Ectodermal cell (in vitro differentiated cells): Measurements from ENCODE around the gene SLC7A9.
"Not testable (repeated sequence)": the region's sequence is repeated elsewhere in the genome, so short reads cannot be mapped to it uniquely, and the experiment has no call there.

Experiments used
- H3K27ac ChIP-seq: 2 replicates; pipeline ENCODE4 v1.7.0; 2013; ENCODE audit warnings: mild to moderate bottlenecking, low read depth, low read length; ENCODE audit not compliant: insufficient read depth, poor library complexity, severe bottlenecking
- H3K27me3 ChIP-seq: 2 replicates; pipeline ENCODE4 v1.7.0; 2013; ENCODE audit warnings: mild to moderate bottlenecking, low read length; ENCODE audit not compliant: insufficient read depth, control insufficient read depth, poor library complexity, severe bottlenecking
- H3K36me3 ChIP-seq: one replicate; pipeline ENCODE4 v1.7.0; 2013; ENCODE audit warnings: low read length; ENCODE audit not compliant: control insufficient read depth, insufficient read depth
- H3K4me1 ChIP-seq: one replicate; pipeline ENCODE4 v1.7.0; 2013; ENCODE audit warnings: low read length; ENCODE audit not compliant: control insufficient read depth, insufficient read depth
- H3K4me3 ChIP-seq: 2 replicates; pipeline ENCODE4 v1.7.0; 2013; ENCODE audit warnings: low read depth, low read length, control low read depth; ENCODE audit not compliant: insufficient read depth
- H3K9me3 ChIP-seq: 2 replicates; pipeline ENCODE4 v1.7.0; 2013; ENCODE audit warnings: mild to moderate bottlenecking, low read length, moderate library complexity; ENCODE audit not compliant: control insufficient read depth
- WGBS, 2 experiments: methylation state at CpG; one replicate each; pipeline ENCODE4 v1.1.7; 2013; ENCODE audit warnings: missing lambda C conversion rate in 2 of 2; 5-methylcytosine and 5-hydroxymethylcytosine counted together

SLC7A9 gene

GRCh38 chr19:32874605-32875004 lies 5.0 kb upstream of the SLC7A9 start:
- Histone ChIP-seq H3K4me3 (no peak overlapping the region), H3K27me3 (no peaks in the 10 kb centered on the region), H3K4me1 (peaks cover 6% of the 10 kb centered on the region), H3K9me3 (no peaks in the 10 kb centered on the region), H3K27ac (no peak overlapping the region), H3K36me3 (no peaks in the 10 kb centered on the region)
- 86 to 87% methylated on average over 9 of the region's 9 CpGs for WGBS, 2 experiments

GRCh38 chr19:32873247-32873959 lies 3.8 kb upstream of the SLC7A9 start:
- WGBS, 2 experiments, result 92% methylated on average over 18 of the region's 18 CpGs
- H3K4me1 ChIP-seq, result peaks cover 6% of the 10 kb centered on the region
- H3K27ac ChIP-seq, result no peak overlapping the region
- H3K27me3 ChIP-seq, result no peaks in the 10 kb centered on the region
- H3K9me3 ChIP-seq, result no peaks in the 10 kb centered on the region
- H3K4me3 ChIP-seq, result no peak overlapping the region
- H3K36me3 ChIP-seq, result no peaks in the 10 kb centered on the region

GRCh38 chr19:32872391-32872790 lies 2.8 kb upstream of the SLC7A9 start:
- Histone ChIP-seq H3K27ac (no peak overlapping the region), H3K4me3 (no peak overlapping the region), H3K27me3 (no peaks in the 10 kb centered on the region), H3K4me1 (peaks cover 6% of the 10 kb centered on the region), H3K36me3 (no peaks in the 10 kb centered on the region), H3K9me3 (no peaks in the 10 kb centered on the region)
- WGBS, 2 experiments, result 91 to 96% methylated on average over 3 of the region's 3 CpGs

GRCh38 chr19:32870981-32871451 lies 1.4 kb upstream of the SLC7A9 start:
- H3K27me3 ChIP-seq, result no peaks in the 10 kb centered on the region
- whole genome bisulfite sequencing, 2 experiments, result 92 to 93% methylated on average over 12 of the region's 12 CpGs

GRCh38 chr19:32869966-32870573 lies 503 bp upstream of the SLC7A9 start:
- H3K36me3 ChIP-seq, result no peaks in the 10 kb centered on the region
- peaks cover under 1% of the 10 kb centered on the region for H3K4me1 ChIP-seq
- no peak overlapping the region for H3K27ac ChIP-seq
- H3K9me3 ChIP-seq, result no peaks in the 10 kb centered on the region
- no peaks in the 10 kb centered on the region for H3K27me3 ChIP-seq
- no peak overlapping the region for H3K4me3 ChIP-seq
- 84 to 86% methylated on average over 18 of the region's 18 CpGs for WGBS, 2 experiments

More at GRCh38 chr19:32870981-32871451, 1.4 kb upstream of the SLC7A9 start:
- no peak overlapping the region for H3K4me3 ChIP-seq
- no peak overlapping the region for H3K27ac ChIP-seq
- peaks cover 6% of the 10 kb centered on the region for H3K4me1 ChIP-seq
- H3K36me3 ChIP-seq, result no peaks in the 10 kb centered on the region
- H3K9me3 ChIP-seq, result no peaks in the 10 kb centered on the region

GRCh38 chr19:32868206-32868950 lies 1.2 kb downstream of the SLC7A9 start:
- Histone ChIP-seq H3K27me3 (no peaks in the 10 kb centered on the region), H3K36me3 (no peaks in the 10 kb centered on the region), H3K4me3 (no peak overlapping the region), H3K9me3 (no peaks in the 10 kb centered on the region), H3K27ac (no peak overlapping the region), H3K4me1 (no peaks in the 10 kb centered on the region)
- 89% methylated on average over 18 to 19 of the region's 19 CpGs for WGBS, 2 experiments

- H3K4me3 ChIP-seq, H3K27me3 ChIP-seq, H3K9me3 ChIP-seq, H3K4me1 ChIP-seq, H3K27ac ChIP-seq, H3K36me3 ChIP-seq: not testable (repeated sequence)
- WGBS, 2 experiments, result 92 to 94% methylated on average over 9 of the region's 9 CpGs
Observed at GRCh38 chr19:32867436-32867835, 2.1 kb downstream of the SLC7A9 start.

- no peaks in the 10 kb centered on the region for H3K36me3 ChIP-seq
- H3K9me3 ChIP-seq, result no peaks in the 10 kb centered on the region
- no peaks in the 10 kb centered on the region for H3K27me3 ChIP-seq
- H3K4me1 ChIP-seq, result no peaks in the 10 kb centered on the region
- 89 to 90% methylated on average over 12 of the region's 12 CpGs for WGBS, 2 experiments
- H3K4me3 ChIP-seq, result no peak overlapping the region
- H3K27ac ChIP-seq, result no peak overlapping the region
Observed at GRCh38 chr19:32866564-32867265, 2.9 kb downstream of the SLC7A9 start.

- H3K27ac ChIP-seq, result no peak overlapping the region
- 92 to 96% methylated on average over 7 of the region's 7 CpGs for WGBS, 2 experiments
- H3K27me3 ChIP-seq, result no peaks in the 10 kb centered on the region
- H3K4me1 ChIP-seq, result no peaks in the 10 kb centered on the region
- H3K4me3 ChIP-seq, result no peak overlapping the region
- H3K9me3 ChIP-seq, result no peaks in the 10 kb centered on the region
- no peaks in the 10 kb centered on the region for H3K36me3 ChIP-seq
Observed at GRCh38 chr19:32866061-32866460, 3.5 kb downstream of the SLC7A9 start.

- Histone ChIP-seq H3K27me3 (no peaks in the 10 kb centered on the region), H3K4me3 (no peak overlapping the region), H3K36me3 (no peaks in the 10 kb centered on the region), H3K27ac (no peak overlapping the region), H3K9me3 (no peaks in the 10 kb centered on the region), H3K4me1 (no peaks in the 10 kb centered on the region)
- WGBS, 2 experiments, result 93 to 95% methylated on average over 6 of the region's 6 CpGs
Observed at GRCh38 chr19:32865326-32865725, 4.2 kb downstream of the SLC7A9 start.
